H1 (cell line): Measurements from ENCODE around the gene RAPGEF5. TPM values are rescaled to one million over a fixed set of nuclear protein-coding genes. Genes with fewer than 3 reads are reported as not detected.

ENCODE experiments used
- CTCF ChIP-seq, 3 experiments: IDR thresholded peaks; 1 replicate in 2 of 3; 2 replicates in 1 of 3; pipeline versions ENCODE4 v1.5.1 to v1.6.1; 2011; ENCODE audit warnings: low read length in 3 of 3, mild to moderate bottlenecking in 3 of 3, inconsistent platforms in 2 of 3, low read depth in 1 of 3, moderate library complexity in 1 of 3; ENCODE audit not compliant: insufficient read depth in 1 of 3; ENCODE audit errors: control extremely low read depth in 1 of 3
- polyA plus RNA-seq, 7 experiments: library from polyadenylated mRNA; depleted of rRNA in 3 of 7; stranded (reverse) in 5 of 7; unstranded in 2 of 7; fragments of >200 nt in 5 of 7; fragments of 200-250 nt in 2 of 7; gene quantifications; 1 replicate in 5 of 7; 2 replicates in 1 of 7; 4 replicates in 1 of 7; pipeline versions ENCODE4 v1.2.1 to v1.2.3, GENCODE V29; 2011 to 2013; ENCODE audit warnings: missing spikeins in 2 of 7, mixed read lengths in 2 of 7
- total RNA-seq: library from RNA; stranded (reverse); fragmentation: NEBNext Ultra II Directional; extraction: Animal tissue kit (Norgen Biotek cat#: 25700); gene quantifications from 2 replicates; pipeline ENCODE4 v1.2.1, GENCODE V29; 2021

Gene RAPGEF5
- total and polyA plus RNA-seq, 2 of the 8 experiments (the other 6 are each of a cell fraction or from before 2014, with no cell fraction given): 4.4 to 22.9 TPM

GRCh38 chr7:22352887-22353286 is 4.1 kb downstream of the RAPGEF5 start (continued):
- TF ChIP-seq CTCF (IDR thresholded peaks at IDR 0.05; ENCODE audit: control extremely low read depth in 1 of 3, insufficient read depth in 1 of 3, low read depth in 1 of 3, low read length in 3 of 3): no peak
